ENCODE data around the gene AIFM2. TPM values are rescaled to one million over a fixed set of nuclear protein-coding genes. Genes with fewer than 3 reads are reported as not detected.
A peak's percentile ranks its signal among the peaks of the same experiment; 100 is the strongest.

AIFM2 gene
- total and polyA plus RNA-seq, 11 donors = 12.9 to 31.8 (median 18.1) TPM

- H3K27ac ChIP-seq = peak overlapping the region in 3 of 12 donors; percentile 89 to 95 (median 94)
- intact Hi-C loops (cut with DNase I) = no loop called here
- ATAC-seq = no peak
Measured at GRCh38 chr10:70144372-70145110, 11.9 kb upstream of the AIFM2 start.

DNA sequence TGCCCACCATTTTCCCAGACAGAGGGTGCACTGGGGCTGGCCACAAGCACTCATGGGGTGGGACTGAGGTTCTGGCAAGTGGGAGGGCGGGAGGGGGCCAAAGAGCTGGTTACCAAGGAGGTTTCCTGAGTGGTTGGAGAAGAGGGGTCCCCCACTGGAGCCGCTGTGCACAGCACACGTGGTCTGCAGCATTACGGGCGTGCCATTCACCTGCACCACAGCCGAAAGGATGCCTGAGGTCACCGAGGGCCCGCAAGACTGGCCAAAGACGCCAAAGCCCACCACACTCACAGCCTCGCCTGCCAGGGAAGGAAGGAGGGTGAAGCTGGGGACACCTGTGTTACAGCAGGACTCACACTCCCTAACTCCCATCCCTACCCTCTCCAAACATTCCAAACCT lies 9.9 kb upstream of the AIFM2 start:
- no peak for TF ChIP-seq POLR2A (IDR thresholded peaks at IDR 0.05)
- TF ChIP-seq, protein P1, sequence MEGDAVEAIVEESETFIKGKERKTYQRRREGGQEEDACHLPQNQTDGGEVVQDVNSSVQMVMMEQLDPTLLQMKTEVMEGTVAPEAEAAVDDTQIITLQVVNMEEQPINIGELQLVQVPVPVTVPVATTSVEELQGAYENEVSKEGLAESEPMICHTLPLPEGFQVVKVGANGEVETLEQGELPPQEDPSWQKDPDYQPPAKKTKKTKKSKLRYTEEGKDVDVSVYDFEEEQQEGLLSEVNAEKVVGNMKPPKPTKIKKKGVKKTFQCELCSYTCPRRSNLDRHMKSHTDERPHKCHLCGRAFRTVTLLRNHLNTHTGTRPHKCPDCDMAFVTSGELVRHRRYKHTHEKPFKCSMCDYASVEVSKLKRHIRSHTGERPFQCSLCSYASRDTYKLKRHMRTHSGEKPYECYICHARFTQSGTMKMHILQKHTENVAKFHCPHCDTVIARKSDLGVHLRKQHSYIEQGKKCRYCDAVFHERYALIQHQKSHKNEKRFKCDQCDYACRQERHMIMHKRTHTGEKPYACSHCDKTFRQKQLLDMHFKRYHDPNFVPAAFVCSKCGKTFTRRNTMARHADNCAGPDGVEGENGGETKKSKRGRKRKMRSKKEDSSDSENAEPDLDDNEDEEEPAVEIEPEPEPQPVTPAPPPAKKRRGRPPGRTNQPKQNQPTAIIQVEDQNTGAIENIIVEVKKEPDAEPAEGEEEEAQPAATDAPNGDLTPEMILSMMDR (IDR thresholded peaks at IDR 0.05) = no peak

More at GRCh38 chr10:70144372-70145110, 11.9 kb upstream of the AIFM2 start:
- Histone ChIP-seq H3K4me1 (peaks cover 0 to 33% (median 15%) of the 10 kb centered on the region in 12 donors), H3K9me3 (no peaks in the 10 kb centered on the region), H3K36me3 (peaks cover 0 to 22% (median 11%) of the 10 kb centered on the region in 9 donors), H3K27me3 (no peaks in the 10 kb centered on the region), H3K4me3 (peak overlapping the region in 9 of 12 donors; percentile 69 to 97 (median 87))
- no peak for DNase-seq
- 86 to 88% (median 87%) methylated on average over 18 of the region's 18 CpGs for WGBS, 4 donors
- TF ChIP-seq POLR2A (IDR thresholded peaks at IDR 0.05) = no peak
- TF ChIP-seq, protein P1 (IDR thresholded peaks at IDR 0.05) = no peak

DNA sequence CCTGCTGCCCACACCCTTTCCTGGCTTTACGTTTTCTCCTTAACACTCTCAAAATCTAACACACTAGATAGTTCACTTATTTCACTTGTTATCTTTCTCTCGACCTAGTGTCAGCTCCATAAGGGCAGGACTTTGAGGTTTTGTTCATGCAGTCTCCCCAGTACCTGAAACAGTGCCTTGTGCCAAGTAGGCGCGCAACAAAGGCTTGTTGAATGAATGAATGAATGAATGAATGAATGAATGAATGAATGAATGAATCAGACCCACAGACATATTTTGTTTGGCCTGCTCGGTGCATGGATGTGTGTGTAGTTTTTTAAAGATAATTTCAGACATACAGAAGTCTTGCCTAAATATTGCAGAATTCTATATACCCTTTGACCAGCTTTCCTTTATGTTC lies 7.7 kb upstream of the AIFM2 start:
- intact Hi-C loops (cut with DNase I) = no loop called here
- ATAC-seq (no peak), DNase-seq (no peak)
- TF ChIP-seq, protein P1 (IDR thresholded peaks at IDR 0.05) = no peak
- no peak for TF ChIP-seq POLR2A (IDR thresholded peaks at IDR 0.05)
- Histone ChIP-seq H3K9me3 (no peaks in the 10 kb centered on the region), H3K27ac (no peak overlapping the region), H3K4me3 (no peak overlapping the region), H3K4me1 (peaks cover 0 to 11% (median 8%) of the 10 kb centered on the region in 12 donors), H3K27me3 (no peaks in the 10 kb centered on the region), H3K36me3 (peaks cover 0 to 16% (median 6%) of the 10 kb centered on the region in 9 donors)
- 71 to 92% (median 87%) methylated on average over 5 of the region's 5 CpGs for WGBS, 4 donors

More for the DNA sequence above, 9.9 kb upstream of the AIFM2 start:
- 94 to 98% (median 96%) methylated on average over 9 to 10 of the region's 10 CpGs for WGBS, 4 donors
- Histone ChIP-seq H3K27ac (no peak overlapping the region), H3K4me3 (no peak overlapping the region), H3K27me3 (no peaks in the 10 kb centered on the region), H3K36me3 (peaks cover 0 to 16% (median 6%) of the 10 kb centered on the region in 9 donors), H3K9me3 (no peaks in the 10 kb centered on the region), H3K4me1 (peaks cover 0 to 31% (median 15%) of the 10 kb centered on the region in 12 donors)
- no peak for ATAC-seq
- no peak for DNase-seq
- intact Hi-C loops (cut with DNase I) = no loop called here

- no peak overlapping the region for H3K27ac ChIP-seq
- H3K27me3 ChIP-seq = no peaks in the 10 kb centered on the region
- no peaks in the 10 kb centered on the region for H3K9me3 ChIP-seq
- H3K4me3 ChIP-seq = no peak overlapping the region
- intact Hi-C loops (cut with DNase I) = no loop called here
- peaks cover 0 to 16% (median 6%) of the 10 kb centered on the region in 9 donors for H3K36me3 ChIP-seq
- H3K4me1 ChIP-seq = peaks cover 0 to 8% (median 4%) of the 10 kb centered on the region in 12 donors
- ATAC-seq (no peak), DNase-seq (no peak)
- 78 to 93% (median 88%) methylated on average over 2 to 6 of the region's 6 CpGs for WGBS, 4 donors
- TF ChIP-seq POLR2A (IDR thresholded peaks at IDR 0.05) = no peak
- TF ChIP-seq, protein P1 (IDR thresholded peaks at IDR 0.05) = no peak
Measured at GRCh38 chr10:70139997-70140250, 7.3 kb upstream of the AIFM2 start.

All from heart left ventricle (tissue), 16 donors.